C4-2B (cell line): ENCODE results near the gene TXNDC12.

ENCODE experiments used
- ZFX ChIP-seq: fragments of 450-650 bp; IDR thresholded peaks from 2 replicates; pipeline ENCODE4 v1.6.1; 2017
- TF ChIP-seq, protein P1 (sequence below): fragments of 450-650 bp; conservative IDR thresholded peaks from 2 replicates; pipeline ENCODE4 v1.5.1; 2017; ENCODE audit warnings: mild to moderate bottlenecking

DNA sequence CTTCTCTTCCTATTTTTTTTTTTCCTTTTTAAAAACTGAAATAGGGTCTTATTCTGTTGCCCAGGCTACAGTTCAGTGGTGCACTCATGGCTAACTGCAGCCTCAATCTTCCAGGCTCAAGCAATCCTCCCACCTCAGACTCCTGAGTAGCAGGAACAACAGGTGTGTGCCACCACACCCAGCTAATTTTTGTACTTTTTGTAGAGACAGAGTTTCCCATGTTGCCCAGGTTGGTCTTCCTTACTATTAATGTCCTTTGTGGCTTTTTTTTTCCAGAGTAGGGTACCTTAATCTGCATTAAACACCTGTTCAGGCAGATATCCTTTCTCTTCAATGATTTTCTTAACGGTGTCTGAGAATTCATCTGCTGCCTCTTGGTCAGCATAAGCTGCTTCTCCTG lies 17.1 kb downstream of the TXNDC12 start:
- TF ChIP-seq, protein P1, sequence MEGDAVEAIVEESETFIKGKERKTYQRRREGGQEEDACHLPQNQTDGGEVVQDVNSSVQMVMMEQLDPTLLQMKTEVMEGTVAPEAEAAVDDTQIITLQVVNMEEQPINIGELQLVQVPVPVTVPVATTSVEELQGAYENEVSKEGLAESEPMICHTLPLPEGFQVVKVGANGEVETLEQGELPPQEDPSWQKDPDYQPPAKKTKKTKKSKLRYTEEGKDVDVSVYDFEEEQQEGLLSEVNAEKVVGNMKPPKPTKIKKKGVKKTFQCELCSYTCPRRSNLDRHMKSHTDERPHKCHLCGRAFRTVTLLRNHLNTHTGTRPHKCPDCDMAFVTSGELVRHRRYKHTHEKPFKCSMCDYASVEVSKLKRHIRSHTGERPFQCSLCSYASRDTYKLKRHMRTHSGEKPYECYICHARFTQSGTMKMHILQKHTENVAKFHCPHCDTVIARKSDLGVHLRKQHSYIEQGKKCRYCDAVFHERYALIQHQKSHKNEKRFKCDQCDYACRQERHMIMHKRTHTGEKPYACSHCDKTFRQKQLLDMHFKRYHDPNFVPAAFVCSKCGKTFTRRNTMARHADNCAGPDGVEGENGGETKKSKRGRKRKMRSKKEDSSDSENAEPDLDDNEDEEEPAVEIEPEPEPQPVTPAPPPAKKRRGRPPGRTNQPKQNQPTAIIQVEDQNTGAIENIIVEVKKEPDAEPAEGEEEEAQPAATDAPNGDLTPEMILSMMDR, result no peak
- TF ChIP-seq ZFX, result no peak
